NB4 (cell line): ENCODE data around the gene IQCN.

Source experiments
- DNase-seq: peaks from one replicate; pipeline ENCODE4 v3.0.0; 2010; ENCODE audit warnings: low read depth
- H3K4me3 ChIP-seq: one replicate; pipeline ENCODE4 v1.5.1; 2011; ENCODE audit warnings: mild to moderate bottlenecking, low read depth, low read length, moderate library complexity
- MYC ChIP-seq: IDR thresholded peaks from 2 replicates; pipeline ENCODE4 v1.6.1; 2011; ENCODE audit warnings: low read depth, low read length
- POLR2A ChIP-seq: IDR thresholded peaks from 2 replicates; pipeline ENCODE4 v1.6.1; 2011; ENCODE audit warnings: mild to moderate bottlenecking; ENCODE audit not compliant: insufficient read length; ENCODE audit errors: extremely low read depth
- TF ChIP-seq, protein P1 (sequence below): IDR thresholded peaks from one replicate; pipeline ENCODE4 v1.5.1; 2012; ENCODE audit warnings: low read depth, low read length
- TF ChIP-seq, protein P2 (sequence below): IDR thresholded peaks from 2 replicates; pipeline ENCODE4 v1.6.1; 2011; ENCODE audit warnings: low read depth, low read length

Gene IQCN, protein sequence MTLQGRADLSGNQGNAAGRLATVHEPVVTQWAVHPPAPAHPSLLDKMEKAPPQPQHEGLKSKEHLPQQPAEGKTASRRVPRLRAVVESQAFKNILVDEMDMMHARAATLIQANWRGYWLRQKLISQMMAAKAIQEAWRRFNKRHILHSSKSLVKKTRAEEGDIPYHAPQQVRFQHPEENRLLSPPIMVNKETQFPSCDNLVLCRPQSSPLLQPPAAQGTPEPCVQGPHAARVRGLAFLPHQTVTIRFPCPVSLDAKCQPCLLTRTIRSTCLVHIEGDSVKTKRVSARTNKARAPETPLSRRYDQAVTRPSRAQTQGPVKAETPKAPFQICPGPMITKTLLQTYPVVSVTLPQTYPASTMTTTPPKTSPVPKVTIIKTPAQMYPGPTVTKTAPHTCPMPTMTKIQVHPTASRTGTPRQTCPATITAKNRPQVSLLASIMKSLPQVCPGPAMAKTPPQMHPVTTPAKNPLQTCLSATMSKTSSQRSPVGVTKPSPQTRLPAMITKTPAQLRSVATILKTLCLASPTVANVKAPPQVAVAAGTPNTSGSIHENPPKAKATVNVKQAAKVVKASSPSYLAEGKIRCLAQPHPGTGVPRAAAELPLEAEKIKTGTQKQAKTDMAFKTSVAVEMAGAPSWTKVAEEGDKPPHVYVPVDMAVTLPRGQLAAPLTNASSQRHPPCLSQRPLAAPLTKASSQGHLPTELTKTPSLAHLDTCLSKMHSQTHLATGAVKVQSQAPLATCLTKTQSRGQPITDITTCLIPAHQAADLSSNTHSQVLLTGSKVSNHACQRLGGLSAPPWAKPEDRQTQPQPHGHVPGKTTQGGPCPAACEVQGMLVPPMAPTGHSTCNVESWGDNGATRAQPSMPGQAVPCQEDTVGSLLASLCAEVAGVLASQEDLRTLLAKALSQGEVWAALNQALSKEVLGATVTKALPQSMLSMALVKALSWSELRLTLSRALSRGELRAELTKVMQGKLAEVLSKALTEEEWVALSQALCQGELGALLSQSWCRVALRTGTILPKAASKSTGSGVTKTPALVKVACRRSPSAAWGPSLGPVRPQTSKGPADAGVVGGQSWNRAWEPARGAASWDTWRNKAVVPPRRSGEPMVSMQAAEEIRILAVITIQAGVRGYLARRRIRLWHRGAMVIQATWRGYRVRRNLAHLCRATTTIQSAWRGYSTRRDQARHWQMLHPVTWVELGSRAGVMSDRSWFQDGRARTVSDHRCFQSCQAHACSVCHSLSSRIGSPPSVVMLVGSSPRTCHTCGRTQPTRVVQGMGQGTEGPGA (N-terminal part only)

DNA sequence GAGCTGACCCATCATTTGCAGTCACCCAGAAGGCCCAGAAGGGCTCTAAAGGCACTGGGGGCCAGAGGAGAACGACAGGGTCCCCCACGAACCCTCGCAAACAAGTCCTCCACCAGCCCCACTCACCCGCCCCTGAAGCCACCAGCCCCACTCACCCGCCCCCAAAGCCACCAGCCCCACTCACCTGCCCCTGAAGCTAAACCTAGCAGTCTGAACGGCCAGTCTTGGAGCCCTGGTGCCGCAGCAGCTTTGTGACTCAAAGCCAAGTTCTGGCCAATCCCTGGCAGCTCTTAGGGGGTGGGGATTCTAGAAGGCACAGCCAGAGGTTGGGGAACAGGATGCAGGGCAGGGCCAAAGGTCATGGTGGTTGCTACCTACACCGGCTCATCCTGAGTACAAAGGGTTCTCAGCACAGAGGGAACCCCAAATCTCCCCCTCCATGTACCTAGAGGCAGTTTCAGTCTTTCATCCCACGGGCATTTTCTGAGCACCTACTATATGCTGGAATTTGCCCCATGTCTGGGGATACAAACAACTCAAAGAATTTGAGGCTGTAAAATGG is at the start of gene IQCN:
TSS of gene IQCN (minus strand) at position 234 of the 562 bp plus-strand sequence. CDS start 4,974 bp downstream, outside the sequence.
- TF ChIP-seq, protein P1, sequence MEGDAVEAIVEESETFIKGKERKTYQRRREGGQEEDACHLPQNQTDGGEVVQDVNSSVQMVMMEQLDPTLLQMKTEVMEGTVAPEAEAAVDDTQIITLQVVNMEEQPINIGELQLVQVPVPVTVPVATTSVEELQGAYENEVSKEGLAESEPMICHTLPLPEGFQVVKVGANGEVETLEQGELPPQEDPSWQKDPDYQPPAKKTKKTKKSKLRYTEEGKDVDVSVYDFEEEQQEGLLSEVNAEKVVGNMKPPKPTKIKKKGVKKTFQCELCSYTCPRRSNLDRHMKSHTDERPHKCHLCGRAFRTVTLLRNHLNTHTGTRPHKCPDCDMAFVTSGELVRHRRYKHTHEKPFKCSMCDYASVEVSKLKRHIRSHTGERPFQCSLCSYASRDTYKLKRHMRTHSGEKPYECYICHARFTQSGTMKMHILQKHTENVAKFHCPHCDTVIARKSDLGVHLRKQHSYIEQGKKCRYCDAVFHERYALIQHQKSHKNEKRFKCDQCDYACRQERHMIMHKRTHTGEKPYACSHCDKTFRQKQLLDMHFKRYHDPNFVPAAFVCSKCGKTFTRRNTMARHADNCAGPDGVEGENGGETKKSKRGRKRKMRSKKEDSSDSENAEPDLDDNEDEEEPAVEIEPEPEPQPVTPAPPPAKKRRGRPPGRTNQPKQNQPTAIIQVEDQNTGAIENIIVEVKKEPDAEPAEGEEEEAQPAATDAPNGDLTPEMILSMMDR = no peak
- TF ChIP-seq POLR2A (no peak), MYC (no peak)
- TF ChIP-seq, protein P2, sequence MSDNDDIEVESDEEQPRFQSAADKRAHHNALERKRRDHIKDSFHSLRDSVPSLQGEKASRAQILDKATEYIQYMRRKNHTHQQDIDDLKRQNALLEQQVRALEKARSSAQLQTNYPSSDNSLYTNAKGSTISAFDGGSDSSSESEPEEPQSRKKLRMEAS = no peak
- H3K4me3 ChIP-seq = no peak within 1 kb of the TSS
- peak; percentile 62 for DNase-seq

DNA sequence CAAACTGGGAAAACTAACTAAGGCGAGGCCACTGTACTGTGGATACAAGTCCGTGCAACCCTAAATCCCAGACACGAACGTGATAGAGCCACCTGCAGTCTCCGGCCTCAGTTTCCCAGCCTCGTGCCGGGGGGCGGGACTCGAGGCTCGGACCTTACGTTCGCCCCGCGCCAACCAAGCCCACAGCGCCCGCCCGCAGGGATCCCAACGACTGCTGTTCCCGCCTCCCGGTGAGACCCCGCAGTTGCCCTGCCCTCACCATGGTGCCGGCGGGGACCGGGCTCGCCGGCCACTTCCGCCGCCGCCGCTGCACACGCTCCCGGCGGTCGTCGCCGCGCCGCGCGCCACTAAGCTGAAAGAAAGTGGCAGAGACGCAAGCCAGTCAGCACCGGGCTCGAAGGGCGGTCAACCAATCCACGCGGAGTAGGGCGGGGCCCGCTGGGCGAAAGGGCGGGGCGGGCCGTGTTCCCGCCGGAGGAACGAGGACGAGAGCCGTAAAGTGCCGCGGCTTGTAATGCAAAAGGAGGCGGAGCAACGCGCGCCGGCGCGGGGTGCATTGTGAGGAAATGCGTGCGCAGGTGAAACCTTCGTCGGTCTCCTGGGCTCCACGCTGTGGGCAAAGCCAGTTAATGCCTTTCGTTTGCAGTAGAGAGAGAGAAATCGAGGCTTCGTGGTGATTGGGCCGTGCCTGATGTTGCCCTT is 48.7 kb upstream of the IQCN start, which contains the start of gene LSM4:
TSS of gene LSM4 (minus strand) at position 318 of the 702 bp plus-strand sequence. CDS start at position 262, 56 bp downstream.
- peak; percentile 98 for DNase-seq
- peak within 1 kb of the TSS; percentile 97 for H3K4me3 ChIP-seq
- TF ChIP-seq POLR2A (peak; percentile 78), MYC (peak; percentile 76)
- TF ChIP-seq, protein P1 = peak; percentile 35
- TF ChIP-seq, protein P2 = peak; percentile 81

DNA sequence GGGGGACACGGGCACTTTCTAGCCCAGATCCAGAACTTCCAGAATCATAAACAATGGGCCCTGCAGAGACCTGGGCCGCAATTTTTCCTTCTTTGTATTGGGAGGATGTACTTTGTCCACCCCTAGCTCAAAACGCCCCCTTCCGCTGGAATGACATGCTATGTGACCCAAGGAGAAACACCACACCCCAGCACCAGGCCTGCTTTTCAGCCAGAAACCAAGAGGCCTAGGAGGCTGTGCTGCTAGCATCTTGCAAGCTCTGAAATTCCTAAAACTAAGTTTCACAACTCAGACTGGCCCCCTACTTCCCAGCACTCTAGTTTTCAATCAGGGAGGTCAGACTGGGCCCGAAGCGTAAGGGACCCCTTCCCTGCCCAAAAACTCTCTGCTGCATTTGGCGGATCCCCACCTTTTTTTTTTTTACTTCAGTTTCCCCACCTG is 48.1 kb upstream of the IQCN start:
- H3K4me3 ChIP-seq = peak overlapping the region; percentile 97
- peak; percentile 83 for DNase-seq
- TF ChIP-seq POLR2A (no peak), MYC (no peak)
- TF ChIP-seq, protein P1 = peak; percentile 50
- TF ChIP-seq, protein P2 = no peak

DNA sequence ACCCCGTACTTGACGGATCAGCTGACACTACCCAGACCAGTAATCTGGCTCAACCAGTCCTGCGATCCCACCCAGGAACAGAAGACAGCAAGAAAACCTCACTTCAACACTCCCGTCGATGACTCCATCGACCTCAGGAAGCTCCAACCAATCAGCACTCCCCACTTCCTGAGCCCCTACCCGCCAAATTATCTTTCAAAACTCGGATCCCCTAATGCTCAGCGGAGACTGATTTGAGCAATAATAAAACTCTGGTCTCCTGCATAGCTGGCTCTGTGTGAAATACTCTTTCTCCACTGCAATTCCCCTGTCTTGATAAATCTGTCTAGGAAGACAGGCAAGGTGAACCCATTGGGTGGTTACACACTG is 47.5 kb upstream of the IQCN start:
- TF ChIP-seq MYC (no peak), POLR2A (no peak)
- TF ChIP-seq, protein P2 = no peak
- TF ChIP-seq, protein P1 = no peak
- H3K4me3 ChIP-seq = peak overlapping the region; percentile 97
- DNase-seq = peak; percentile 81
